Measurements from ENCODE around the gene ATP6V0B.

DNA sequence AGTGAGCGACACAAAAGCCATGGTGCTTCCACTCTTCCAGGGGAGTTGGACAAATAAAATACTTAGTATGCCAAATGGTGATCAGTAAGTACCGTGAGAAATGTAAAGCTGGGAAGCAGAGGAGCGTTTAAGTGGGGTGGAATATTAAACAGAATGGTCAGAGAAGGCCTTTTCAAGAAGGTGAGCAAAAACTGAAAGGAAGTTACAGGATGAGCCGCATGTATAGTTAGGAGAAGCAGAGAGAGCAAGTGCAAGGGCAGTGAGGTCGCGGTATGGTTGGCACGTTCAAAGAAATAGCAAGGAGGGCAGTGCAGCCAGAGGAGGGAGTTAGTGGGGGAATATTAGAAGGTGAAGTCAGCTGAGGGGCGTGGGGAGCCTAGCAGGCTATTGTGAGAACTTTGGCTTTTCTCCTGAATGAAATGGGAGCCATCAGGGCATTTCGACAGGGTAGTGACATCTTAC is 748 bp upstream of the ATP6V0B start:
- TF ChIP-seq, protein P1, sequence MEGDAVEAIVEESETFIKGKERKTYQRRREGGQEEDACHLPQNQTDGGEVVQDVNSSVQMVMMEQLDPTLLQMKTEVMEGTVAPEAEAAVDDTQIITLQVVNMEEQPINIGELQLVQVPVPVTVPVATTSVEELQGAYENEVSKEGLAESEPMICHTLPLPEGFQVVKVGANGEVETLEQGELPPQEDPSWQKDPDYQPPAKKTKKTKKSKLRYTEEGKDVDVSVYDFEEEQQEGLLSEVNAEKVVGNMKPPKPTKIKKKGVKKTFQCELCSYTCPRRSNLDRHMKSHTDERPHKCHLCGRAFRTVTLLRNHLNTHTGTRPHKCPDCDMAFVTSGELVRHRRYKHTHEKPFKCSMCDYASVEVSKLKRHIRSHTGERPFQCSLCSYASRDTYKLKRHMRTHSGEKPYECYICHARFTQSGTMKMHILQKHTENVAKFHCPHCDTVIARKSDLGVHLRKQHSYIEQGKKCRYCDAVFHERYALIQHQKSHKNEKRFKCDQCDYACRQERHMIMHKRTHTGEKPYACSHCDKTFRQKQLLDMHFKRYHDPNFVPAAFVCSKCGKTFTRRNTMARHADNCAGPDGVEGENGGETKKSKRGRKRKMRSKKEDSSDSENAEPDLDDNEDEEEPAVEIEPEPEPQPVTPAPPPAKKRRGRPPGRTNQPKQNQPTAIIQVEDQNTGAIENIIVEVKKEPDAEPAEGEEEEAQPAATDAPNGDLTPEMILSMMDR (conservative IDR thresholded peaks at IDR 0.05; ENCODE audit: low read depth, low read length), result no peak
- TF ChIP-seq EZH2 (IDR thresholded peaks at IDR 0.05; ENCODE audit: low read length, unreplicated experiment), result no peak
